T follicular helper cell (primary cell): ENCODE results near the gene STARD4.
A peak's percentile ranks its signal among the peaks of the same experiment; 100 is the strongest.

Experiments
- DNase-seq: peaks from one replicate; pipeline ENCODE4 v3.0.0-alpha.2; 2020; ENCODE audit warnings: low read depth
- total RNA-seq, 2 experiments: gene quantifications; one replicate each; lab custom pipeline; 2026; lab: John Stamatoyannopoulos, UW

Gene STARD4, protein sequence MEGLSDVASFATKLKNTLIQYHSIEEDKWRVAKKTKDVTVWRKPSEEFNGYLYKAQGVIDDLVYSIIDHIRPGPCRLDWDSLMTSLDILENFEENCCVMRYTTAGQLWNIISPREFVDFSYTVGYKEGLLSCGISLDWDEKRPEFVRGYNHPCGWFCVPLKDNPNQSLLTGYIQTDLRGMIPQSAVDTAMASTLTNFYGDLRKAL
- 45.6 to 55.1 reads per million in 2 experiments for total RNA-seq

DNA sequence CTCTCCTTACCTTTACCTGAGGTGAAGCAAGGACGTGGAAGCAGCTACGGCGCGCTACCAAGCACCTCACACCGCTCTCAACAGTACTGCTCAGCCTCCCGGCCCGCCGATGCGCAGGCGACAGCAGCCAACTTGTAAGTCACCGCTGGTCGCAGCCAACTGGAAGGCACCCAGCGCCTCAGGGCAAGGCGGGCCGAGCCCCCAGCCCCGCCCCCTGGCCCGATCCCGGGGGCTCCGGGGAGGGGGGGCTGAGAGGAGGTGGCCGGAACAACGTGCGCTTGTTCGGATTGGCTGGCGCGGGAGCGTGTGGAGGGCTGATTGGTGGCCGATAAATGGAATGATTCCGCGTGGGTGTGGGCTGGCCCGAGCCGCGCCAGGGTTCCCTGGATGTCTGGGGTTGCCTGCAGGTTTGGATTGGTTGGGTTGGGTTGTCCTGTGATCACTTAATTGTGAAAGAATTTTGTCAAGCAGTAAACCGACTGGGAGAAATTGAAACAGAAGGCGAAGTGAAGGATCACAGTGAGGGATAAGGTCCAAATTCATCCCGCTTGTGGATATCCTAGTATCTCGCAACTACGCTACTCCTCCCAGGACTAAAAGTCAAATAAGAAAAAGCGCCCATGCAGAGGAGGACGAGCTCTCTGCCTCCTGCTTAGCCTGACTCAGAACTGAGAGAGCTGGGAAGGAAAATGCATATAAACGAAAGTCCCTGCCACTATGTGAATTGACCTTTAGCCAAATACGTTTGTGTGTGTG is at the start of gene STARD4:
TSS of gene STARD4 (minus strand) at position 161 of the 756 bp plus-strand sequence. CDS start 5,102 bp downstream, outside the sequence.
- DNase-seq, result peak; percentile 87

DNA sequence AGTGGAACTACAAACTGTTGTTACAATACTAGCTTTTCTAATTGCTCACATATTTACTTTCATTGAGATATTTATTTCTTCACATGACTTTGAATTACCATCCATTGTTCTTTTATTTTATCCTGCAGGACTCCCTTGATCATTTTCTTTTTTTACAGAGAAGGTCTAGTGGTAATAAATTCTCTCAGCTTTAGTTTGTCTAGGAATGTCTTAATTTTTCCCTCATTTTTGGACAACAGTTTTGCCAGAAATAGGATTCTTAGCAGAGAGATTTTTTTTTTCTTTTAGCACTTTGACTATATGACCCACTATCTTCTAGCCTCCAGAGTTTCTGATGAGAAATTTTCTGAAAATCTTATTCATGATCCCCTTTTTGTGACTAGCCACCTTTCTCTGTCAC is 47.3 kb upstream of the STARD4 start:
- DNase-seq, result no peak

DNA sequence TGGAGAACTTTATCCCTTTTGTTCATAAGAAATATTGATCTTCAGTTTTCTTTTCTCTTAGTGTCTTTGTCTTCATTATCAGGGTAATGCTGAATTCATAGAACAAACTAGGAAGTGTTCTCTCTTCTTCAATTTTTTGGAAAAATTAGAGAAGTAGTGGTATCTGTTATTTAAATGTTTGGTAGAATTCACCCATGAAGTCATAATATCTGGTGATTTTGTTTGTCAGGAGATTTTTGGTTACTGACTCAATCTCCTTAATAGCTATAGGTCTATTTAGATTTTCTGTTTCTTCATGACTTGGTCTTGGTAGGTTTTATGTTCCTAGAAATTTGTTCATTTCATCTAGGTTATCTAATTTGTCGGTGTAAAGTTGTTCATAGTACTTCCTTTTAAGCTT is 45.4 kb upstream of the STARD4 start:
- DNase-seq, result no peak

DNA sequence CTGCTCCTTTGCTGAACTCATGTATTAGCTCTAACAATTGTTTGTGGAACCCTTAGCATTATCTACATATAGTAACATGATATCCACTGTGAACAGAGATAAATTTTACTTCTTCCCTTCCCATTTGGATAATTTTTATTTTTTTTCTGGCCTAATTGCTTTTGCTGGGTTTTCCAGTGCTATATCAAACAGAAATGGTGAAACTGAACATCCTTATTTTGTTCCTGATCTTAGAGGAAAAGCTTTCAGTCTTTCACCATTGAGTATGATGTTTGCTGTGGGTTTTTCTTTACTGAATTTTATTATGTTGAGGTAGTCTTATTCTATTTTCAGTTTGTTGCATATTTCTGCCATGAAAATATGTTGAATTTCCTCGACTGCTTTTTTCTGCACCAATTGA is 44.8 kb upstream of the STARD4 start:
- DNase-seq, result no peak

DNA sequence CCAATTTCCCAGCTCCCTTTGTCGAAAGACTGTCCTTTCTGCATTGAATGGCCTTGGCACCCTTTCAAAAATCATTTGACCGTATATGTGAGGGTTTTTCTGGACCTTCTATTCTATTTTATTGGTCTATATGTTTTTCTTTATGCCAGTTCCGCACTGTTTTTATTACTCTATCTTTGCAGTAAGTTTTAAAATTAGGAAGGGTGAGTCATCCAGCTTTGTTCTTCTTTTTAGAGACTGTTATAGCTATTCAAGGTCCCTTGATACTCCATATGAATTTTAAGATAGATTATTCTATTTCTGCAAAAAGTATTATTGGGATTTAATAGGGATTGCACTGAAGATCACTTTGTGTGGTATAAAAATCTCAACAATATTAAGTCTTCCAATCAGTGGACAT is 44.2 kb upstream of the STARD4 start:
- no peak for DNase-seq

DNA sequence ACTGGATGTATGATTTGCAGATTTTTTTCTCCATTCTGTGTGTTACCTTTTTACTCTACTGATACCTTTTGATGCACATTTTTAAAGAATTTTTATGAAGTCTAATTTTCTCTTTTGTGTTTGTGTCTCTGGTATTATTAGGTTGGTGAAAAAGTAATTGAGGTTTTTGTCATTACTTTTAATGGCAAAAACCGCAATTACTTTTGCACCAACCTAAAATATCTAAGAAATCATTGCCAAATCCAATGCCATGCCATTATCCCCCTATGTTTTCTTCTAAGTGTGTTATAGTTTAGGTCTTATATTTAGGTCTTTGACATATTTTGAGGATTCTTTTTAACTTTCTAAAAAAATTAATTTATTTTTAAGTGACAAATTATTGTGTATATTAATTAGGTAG is 43.4 kb upstream of the STARD4 start:
- DNase-seq, result no peak

DNA sequence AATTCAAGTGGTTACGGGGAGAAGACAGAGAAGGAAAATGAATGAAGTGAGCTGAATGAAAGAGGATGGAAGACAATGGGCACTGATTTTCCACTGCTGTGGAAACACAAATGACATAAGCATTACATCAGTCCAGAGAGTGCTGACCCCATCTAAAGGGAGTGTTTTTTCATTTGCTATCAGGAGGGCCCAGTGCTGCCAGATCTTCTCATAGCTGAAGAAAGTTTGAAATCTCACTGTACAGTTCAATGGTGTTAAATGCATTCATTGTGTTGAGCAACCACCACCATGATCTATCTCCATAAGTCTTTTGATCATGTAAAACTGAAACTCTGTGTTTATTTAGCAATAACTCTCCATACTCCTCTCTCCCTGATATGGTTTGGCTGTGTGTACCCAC is 41.5 kb upstream of the STARD4 start:
- DNase-seq, result no peak

DNA sequence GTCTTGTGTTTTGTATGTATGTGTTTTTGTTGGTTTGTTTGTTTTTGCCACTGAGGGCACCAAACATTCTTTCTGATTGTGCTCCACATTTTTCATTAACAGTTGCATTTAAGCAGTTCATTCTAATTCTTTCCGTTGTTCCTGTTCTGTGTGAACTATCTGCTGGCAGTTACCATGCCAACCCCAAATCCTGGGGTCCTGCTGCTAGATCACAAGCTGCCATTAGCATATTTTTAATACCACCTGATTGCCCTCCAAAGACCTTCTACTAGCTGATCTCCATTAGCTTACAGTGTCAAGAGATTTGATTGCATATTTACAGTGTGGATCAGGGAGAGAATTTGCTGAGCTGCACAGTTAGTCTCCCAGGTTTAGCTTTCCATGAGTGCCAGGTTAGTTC is 40.6 kb upstream of the STARD4 start:
- DNase-seq, result no peak

DNA sequence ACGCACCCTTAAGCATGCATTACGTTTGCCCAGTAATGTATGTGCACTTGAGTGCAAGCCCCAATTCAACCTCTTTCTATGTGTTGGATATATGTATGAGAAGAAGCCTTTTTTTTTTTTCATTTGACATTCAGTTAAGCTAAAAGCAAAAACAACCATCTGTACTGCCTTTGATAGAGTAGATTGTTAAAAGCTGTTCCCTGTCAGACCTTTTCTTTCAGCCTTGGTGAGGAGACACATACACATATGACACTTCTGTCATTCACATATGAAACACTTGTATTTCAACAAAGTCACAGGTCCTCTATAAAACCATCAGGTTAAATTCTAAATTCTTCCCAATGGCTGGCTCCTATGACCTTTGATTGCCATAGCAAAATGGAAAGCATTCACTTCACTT is 40.2 kb upstream of the STARD4 start:
- no peak for DNase-seq

DNA sequence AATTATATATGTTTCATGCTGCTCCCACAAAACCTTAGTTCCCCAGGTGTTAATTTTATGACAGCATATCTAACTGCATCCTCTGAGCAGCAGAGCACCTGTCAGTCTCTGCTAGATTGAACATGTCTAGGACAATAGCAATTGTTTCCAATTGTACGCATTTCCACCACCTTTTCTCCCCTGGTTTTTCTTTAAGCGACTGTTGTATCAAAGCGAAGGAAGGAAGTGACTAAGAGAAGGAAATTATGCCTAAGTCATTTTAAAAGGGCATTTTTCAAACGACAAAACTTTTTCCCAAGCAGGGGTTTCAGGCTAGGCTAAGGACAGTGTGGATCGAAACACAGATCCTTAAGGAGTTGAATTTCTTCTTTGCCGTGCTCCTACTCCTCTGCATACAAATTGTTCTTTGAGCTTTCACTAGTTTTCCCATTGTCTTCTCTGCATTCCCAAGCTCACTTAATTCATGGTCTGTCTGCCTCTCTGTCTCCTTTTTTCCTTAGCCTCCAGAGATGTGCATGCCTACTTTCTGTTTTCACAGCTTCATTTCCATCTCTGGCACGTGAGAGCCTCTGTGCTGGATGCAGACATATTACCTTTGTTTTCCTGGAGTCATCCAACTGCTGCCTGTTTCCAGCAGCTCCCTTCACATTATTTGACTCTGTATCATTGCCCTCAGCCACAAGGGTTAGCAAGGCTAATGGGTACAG is 39.4 kb upstream of the STARD4 start:
- DNase-seq, result no peak

DNA sequence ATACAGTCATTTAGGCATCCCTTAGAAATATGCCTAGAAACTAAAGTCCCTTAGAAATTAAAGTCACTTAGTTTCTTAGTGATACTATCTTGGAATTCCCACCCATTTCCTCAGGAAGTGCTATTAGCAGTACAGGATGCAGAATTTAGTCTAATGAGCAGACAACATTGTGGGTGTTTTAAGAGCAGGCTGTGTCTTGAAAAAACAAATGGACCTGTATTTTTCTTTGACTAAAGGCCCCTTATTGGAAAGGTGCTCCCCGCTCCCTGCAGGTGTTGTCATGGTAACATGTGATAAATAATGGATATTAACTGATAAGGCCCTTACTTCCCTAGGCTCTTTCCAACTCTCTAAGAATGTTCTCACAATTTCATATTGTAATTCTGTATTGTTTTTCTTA is 38.8 kb upstream of the STARD4 start:
- no peak for DNase-seq

DNA sequence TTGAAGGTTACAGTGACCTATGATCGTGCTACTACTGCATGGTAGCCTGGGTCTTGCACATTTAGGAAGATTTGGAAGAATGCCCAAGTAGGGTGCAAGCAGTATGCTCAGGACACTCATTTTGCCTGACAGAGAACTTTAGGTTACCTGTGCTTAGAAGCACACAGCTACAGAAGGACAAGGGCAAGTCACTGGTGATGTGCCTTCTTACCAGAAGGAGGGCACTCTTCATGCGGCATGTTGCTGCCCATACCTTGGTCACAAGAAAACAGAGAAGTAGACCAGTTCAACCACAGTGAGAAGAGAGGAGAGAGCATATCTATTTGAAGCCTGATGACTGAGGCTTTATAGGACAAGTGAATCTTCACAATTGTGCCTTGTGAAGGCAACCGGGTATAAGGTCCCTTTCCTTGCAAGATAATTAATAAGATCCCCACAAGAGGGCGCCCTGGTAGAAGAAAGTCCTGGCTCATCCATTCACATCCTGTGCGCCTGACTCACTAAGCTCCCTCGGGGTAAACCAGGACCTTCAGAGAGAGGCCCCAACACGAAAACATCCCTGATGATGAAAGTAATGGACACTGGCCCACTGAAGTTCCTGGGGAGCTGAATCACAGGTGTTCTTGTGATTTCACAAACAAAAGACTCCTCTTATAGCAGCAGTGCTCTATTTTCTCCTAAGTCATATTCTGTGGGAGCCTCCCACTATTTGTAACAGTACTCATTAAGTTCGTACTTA is 38.1 kb upstream of the STARD4 start:
- DNase-seq, result peak; percentile 50

DNA sequence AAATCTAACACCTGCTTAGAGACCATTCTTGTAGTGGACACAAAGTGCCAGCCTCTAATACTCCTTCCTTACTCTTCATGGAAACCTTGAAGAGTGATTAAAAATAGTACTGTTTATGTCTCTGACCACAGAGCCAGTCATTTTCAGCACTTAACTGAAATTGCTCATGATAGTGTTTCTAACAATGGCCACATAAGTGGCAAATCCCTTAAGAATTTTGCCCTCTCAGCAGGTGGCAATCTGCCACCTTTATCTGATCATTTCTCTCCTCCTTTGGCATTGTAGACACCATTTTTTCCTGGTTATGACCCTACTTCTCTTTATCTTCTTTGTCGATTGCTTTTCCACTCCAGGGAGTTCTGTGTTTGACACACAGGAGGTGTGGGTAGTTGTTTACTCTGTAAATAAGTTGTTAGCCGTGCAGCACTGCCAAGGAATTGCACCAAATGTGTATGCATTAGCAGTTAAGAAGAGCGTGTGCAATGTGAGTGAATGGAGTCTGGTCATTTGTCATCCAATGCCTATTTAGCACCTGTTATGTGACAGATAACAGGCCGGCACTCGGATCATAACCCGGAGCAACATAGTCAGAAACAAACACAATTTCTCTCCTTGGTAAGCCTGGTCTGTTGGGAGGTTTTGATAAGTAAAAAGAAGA is 36.8 kb upstream of the STARD4 start:
- no peak for DNase-seq

DNA sequence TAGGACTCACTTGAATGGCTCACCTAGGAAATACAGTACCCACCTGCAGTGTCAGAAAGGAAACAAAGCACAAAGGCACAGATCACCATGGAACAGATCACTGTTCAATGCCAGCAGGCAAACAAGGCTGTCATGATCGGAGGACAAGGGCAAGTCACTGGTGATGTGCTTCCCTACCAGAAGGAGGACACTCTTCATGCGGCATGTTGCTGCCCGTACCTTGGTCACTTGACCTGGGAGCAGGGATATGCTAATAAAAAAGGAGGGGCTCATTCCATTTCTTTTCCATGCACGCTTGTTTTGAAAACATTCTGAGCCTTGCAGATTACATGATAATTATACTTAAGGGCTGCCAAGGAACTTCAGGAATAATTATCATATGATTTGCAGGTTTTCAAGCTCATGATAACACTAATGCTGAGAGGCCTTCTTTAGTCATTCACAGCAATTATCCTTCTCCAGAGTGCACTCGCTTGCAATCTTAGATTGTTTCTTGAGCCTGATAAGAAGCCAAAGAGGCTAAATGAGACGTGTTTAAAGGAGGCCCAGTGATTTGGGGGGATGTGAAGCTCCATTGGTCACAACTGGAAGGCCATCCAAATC is 36.1 kb upstream of the STARD4 start:
- DNase-seq, result no peak

DNA sequence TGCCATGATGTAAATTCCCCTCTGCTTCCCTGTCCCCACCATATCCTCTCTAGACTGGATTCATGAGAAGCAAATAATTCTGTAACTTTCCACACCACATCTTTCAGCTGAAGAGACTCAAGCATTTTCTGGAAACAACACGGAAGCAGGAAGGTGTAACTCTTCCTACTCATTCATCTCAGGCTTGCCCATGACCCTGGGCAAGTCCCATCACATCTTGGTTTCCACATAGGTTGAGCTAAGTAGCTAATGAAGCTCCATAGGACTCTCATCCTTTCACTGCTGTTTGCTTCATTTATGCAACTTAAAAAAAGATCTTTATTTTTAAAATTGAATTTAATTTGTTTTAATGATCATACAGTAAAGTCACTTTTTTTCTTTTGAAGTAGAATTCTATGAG is 32.7 kb upstream of the STARD4 start:
- no peak for DNase-seq

DNA sequence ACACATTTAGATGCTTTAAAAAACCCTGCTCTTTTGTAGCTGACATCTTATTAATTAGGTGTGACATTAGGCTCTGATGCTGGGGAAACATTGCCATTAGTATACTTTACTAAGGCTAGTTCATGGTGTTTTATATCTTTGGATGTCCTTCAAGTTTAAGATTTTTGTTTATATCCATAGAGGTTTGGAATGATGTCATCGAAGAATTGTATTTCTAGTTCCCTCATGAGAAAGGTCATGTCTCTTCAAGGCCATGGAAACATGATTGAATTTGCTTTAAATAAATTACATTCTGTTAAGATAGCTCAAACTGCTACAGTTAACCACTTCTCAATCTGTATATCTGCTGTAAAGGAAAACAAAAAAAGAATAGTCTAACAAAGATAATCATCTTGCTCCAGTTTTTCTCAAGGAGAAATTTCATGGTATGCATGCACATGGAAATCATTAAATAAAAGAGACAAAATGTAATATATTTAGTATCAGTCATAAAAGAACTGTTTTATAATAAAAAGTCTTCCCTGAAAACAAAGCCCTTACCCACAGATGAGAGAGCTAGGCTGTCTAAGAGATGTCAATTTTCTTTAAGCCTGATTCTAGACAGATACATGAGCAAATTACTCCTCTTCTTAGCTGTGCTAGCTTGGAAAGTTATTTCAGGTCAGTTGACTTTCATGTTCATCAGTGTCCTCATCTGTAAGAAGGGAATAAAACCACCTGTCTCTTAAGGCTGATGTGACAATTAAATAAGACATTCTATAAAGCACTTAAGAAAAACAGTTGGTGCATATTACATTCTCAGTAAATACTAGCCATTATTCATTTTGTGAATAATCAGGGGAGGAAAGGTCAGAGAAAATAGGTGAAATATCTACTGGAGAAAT is 25.0 kb upstream of the STARD4 start:
- DNase-seq, result no peak

DNA sequence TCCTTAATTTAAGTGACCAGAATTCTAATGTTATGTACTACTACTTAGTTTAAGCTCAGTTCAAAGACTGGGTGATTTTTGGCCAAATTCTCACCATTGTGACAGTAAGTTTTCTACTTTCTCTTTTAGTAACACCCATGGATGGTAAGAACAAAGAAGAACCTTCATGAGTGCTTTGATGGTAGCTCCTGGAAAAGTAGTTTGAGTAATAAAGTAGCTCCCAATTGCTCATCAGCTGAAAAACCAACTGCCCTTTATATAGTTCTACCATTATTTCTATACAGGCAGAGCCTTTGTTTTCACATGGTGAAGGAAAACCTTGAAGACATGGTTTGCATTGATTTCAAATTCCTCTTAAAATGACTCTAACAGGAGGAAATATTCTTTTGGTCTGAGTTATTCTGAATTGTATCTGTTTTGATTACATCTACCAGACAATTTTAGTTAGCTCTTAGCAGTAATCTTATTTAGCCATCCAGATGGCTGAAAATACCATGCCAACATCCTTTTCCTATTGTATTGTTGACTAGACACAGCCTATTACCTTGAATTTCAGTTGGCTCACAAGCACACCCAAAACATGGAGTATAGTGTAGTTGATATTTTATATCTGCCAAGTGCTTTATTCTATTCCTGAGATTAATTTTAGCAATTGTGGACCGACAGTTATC is 23.7 kb upstream of the STARD4 start:
- no peak for DNase-seq

DNA sequence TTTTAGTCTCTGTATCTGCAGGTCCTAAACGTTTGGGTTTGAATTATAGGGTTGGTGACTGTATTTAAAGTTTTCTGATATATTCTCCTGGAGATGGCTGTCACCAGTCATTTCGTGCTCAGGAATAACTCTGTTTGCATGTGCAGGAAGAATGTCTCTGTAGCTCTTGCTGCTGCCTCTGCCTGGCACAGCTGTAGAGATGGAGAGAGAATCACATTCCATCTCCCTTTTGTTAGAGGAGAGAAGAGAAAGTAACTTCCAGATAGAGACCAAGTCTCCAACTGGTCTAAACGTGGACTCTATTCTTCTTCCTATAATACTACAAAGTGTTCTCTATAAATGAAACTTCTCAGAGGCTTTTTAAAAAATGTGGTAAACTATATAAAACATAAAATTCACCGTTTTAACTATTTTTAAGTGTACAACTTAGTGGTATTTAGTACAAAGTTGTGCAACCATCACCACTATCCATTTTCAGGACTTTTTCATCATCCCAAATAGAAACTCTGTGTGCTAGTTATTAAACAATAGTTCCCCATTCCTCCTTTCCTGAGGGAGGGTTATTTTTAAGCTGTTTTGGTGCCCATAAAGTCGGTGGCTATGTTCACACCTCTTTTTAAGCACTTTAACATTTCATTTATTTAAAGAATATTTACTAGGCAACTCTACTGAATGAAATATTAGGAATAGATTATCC is 20.7 kb upstream of the STARD4 start:
- no peak for DNase-seq

DNA sequence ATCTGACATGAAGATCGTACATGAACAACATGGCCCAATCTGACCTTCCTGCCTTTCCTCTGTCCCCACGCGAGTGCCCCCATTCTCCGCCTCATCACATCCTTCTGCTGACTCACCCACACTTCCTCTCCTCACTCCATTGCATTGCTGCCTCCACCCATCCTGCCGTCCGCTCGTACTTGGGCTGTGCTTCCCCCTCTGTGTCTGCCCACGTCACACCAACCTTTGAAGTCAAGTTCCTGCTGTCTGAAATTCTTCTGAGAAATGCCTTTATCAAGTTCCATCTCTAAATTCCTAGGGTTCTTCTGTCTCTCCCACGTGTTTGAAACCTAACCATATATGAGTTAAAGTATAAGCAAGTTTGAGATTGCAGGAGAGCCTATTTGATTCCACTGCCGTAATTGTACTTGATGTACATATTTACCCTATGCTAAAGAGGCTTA is 18.0 kb upstream of the STARD4 start:
- DNase-seq, result peak; percentile 83
